Measurements from ENCODE around the gene CDK8.
"Not testable (repeated sequence)": the region's sequence is repeated elsewhere in the genome, so short reads cannot be mapped to it uniquely, and the experiment has no call there.

CDK8 gene

GRCh38 chr13:26253787-26254582 lies at the start of gene CDK8:
Gene CDK8, plus strand, starts transcription at chr13:26254129. Its CDS starts 513 bp downstream, at chr13:26254642.
- peak; percentile 5 for DNase-seq

GRCh38 chr13:26208287-26208686 lies 45.6 kb upstream of the CDK8 start:
- DNase-seq: no peak

- no peak for DNase-seq
Observed at GRCh38 chr13:26213345-26213744, 40.6 kb upstream of the CDK8 start.

GRCh38 chr13:26213982-26214381 lies 39.9 kb upstream of the CDK8 start:
- DNase-seq: no peak

- no peak for DNase-seq
Observed at GRCh38 chr13:26216042-26216441, 37.9 kb upstream of the CDK8 start.

GRCh38 chr13:26219726-26220125 lies 34.2 kb upstream of the CDK8 start:
- no peak for DNase-seq

- no peak for DNase-seq
Observed at GRCh38 chr13:26220575-26220974, 33.4 kb upstream of the CDK8 start.

- no peak for DNase-seq
Observed at GRCh38 chr13:26221399-26221720, 32.6 kb upstream of the CDK8 start.

GRCh38 chr13:26221721-26222519 lies 32.0 kb upstream of the CDK8 start, which contains the start of gene RNF6:
Gene RNF6, minus strand, starts transcription at chr13:26222314. Its CDS starts 2,665 bp downstream, at chr13:26219649.
- peak; percentile 62 for DNase-seq

- DNase-seq: no peak
Observed at GRCh38 chr13:26222520-26223046, 31.3 kb upstream of the CDK8 start.

GRCh38 chr13:26225896-26226617 lies 27.9 kb upstream of the CDK8 start:
- DNase-seq: no peak

GRCh38 chr13:26227166-26227971 lies 26.6 kb upstream of the CDK8 start:
- DNase-seq: no peak

GRCh38 chr13:26228096-26228495 lies 25.8 kb upstream of the CDK8 start:
- DNase-seq: no peak

GRCh38 chr13:26229080-26229615 lies 24.8 kb upstream of the CDK8 start:
- no peak for DNase-seq

GRCh38 chr13:26230703-26231102 lies 23.2 kb upstream of the CDK8 start:
- DNase-seq: no peak

- DNase-seq: no peak
Observed at GRCh38 chr13:26236296-26236695, 17.6 kb upstream of the CDK8 start.

- no peak for DNase-seq
Observed at GRCh38 chr13:26246154-26246553, 7.8 kb upstream of the CDK8 start.

- no peak for DNase-seq
Observed at GRCh38 chr13:26247011-26247410, 6.9 kb upstream of the CDK8 start.

GRCh38 chr13:26247608-26248007 lies 6.3 kb upstream of the CDK8 start:
- no peak for DNase-seq

- no peak for DNase-seq
Observed at GRCh38 chr13:26249551-26249950, 4.4 kb upstream of the CDK8 start.

GRCh38 chr13:26252006-26252405 lies 1.9 kb upstream of the CDK8 start:
- DNase-seq: not testable (repeated sequence)

GRCh38 chr13:26253262-26253786 lies 605 bp upstream of the CDK8 start:
- DNase-seq: no peak

All from NCI-H1436 treated with DMSO at 0.1 percent for 48 hours (cell line).